SK-N-SH (cell line): Measurements from ENCODE around the gene ARHGAP10. TPM values are rescaled to one million over a fixed set of nuclear protein-coding genes. Genes with fewer than 3 reads are reported as not detected.

Experiments used
- CTCF ChIA-PET: fragments of 300-600, 350-600 bp; formaldehyde crosslinking; extraction: SDS; loops from one replicate; lab custom pipeline; 2021; lab: Yijun Ruan, JAX
- POLR2A ChIA-PET: fragments of 350-600 bp; sonication (Branson Sonifier 250); formaldehyde crosslinking; extraction: SDS; loops from one replicate; lab custom pipeline; 2020; ENCODE audit warnings: antibody characterized with exemption, inconsistent platforms; lab: Yijun Ruan, JAX
- DNase-seq: peaks from one replicate; pipeline ENCODE4 v3.0.0; 2012
- H2AFZ ChIP-seq: fragments of 200-600 bp; sonication (generic); 2 replicates; pipeline ENCODE4 v1.8.1; 2016; ENCODE audit warnings: antibody characterized with exemption, mild to moderate bottlenecking, low read depth
- H3F3A ChIP-seq: fragments of 200-600 bp; sonication (generic); replicated peaks from 2 replicates; pipeline ENCODE3; 2016; ENCODE audit warnings: antibody characterized with exemption, mild to moderate bottlenecking; ENCODE audit not compliant: insufficient read depth
- H3K27ac ChIP-seq, 2 experiments: fragments of 200-500 bp in 1 of 2; fragments of 200-600 bp in 1 of 2; sonication (Bioruptor generic) in 1 of 2; sonication (generic), shearing (Covaris generic) in 1 of 2; 2 replicates each; pipeline versions ENCODE4 v1.5.1 to v1.6.1; 2014 to 2016; ENCODE audit warnings: low read depth in 2 of 2, inconsistent platforms in 1 of 2, low read length in 1 of 2, mild to moderate bottlenecking in 1 of 2, mixed read lengths in 1 of 2
- H3K27me3 ChIP-seq: fragments of 200-600 bp; sonication (generic), shearing (Covaris generic); 2 replicates; pipeline ENCODE4 v1.6.1; 2016; ENCODE audit warnings: mixed run types; ENCODE audit not compliant: insufficient read depth
- H3K36me3 ChIP-seq, 2 experiments: fragments of 200-500 bp in 1 of 2; fragments of 200-600 bp in 1 of 2; sonication (Bioruptor generic) in 1 of 2; sonication (generic) in 1 of 2; replicated peaks in 1 of 2; 2 replicates each; pipeline versions ENCODE3 to v1.5.1; 2014 to 2016; ENCODE audit warnings: low read length in 1 of 2, mild to moderate bottlenecking in 1 of 2; ENCODE audit not compliant: insufficient read depth in 2 of 2, control insufficient read depth in 1 of 2
- H3K4me1 ChIP-seq, 2 experiments: fragments of 200-500 bp in 1 of 2; fragments of 200-600 bp in 1 of 2; sonication (Bioruptor generic) in 1 of 2; sonication (generic), shearing (Covaris generic) in 1 of 2; 2 replicates each; pipeline versions ENCODE4 v1.5.1 to v1.6.1; 2014 to 2016; ENCODE audit warnings: low read depth in 1 of 2, low read length in 1 of 2, mixed run types in 1 of 2; ENCODE audit not compliant: insufficient read depth in 2 of 2, control insufficient read depth in 1 of 2
- H3K4me2 ChIP-seq: fragments of 200-600 bp; sonication (generic), shearing (Covaris generic); 2 replicates; pipeline ENCODE4 v1.6.1; 2017; ENCODE audit warnings: mixed run types
- H3K4me3 ChIP-seq, 2 experiments: fragments of 200-500 bp in 1 of 2; fragments of 200-600 bp in 1 of 2; sonication (Bioruptor generic) in 1 of 2; sonication (generic), shearing (Covaris generic) in 1 of 2; 2 replicates each; pipeline versions ENCODE4 v1.5.1 to v1.8.1; 2014 to 2016; ENCODE audit warnings: low read depth in 2 of 2, inconsistent platforms in 1 of 2, low read length in 1 of 2, mild to moderate bottlenecking in 1 of 2, mixed read lengths in 1 of 2, moderate library complexity in 1 of 2
- H3K79me2 ChIP-seq: fragments of 200-600 bp; sonication (generic); 2 replicates; pipeline ENCODE4 v1.8.1; 2017; ENCODE audit warnings: mild to moderate bottlenecking; ENCODE audit not compliant: insufficient read depth
- H3K9ac ChIP-seq: fragments of 200-600 bp; sonication (generic); 2 replicates; pipeline ENCODE4 v1.6.1; 2017; ENCODE audit warnings: mixed run types
- H3K9me2 ChIP-seq: fragments of 200-600 bp; sonication (generic); 2 replicates; pipeline ENCODE4 v1.6.1; 2017; ENCODE audit warnings: mixed run types
- H3K9me3 ChIP-seq: fragments of 200-600 bp; sonication (generic); 2 replicates; pipeline ENCODE4 v1.6.1; 2017; ENCODE audit warnings: mixed run types, mild to moderate bottlenecking, moderate library complexity
- H4K20me1 ChIP-seq: fragments of 200-600 bp; sonication (generic); 2 replicates; pipeline ENCODE4 v1.6.1; 2017; ENCODE audit warnings: mild to moderate bottlenecking, mixed run types; ENCODE audit not compliant: insufficient read depth
- EP300 ChIP-seq, 2 experiments: IDR thresholded peaks; 2 replicates each; pipeline versions ENCODE4 v1.4.0 to v1.6.1; 2012; ENCODE audit warnings: borderline replicate concordance in 1 of 2, low read depth in 1 of 2, low read length in 1 of 2
- GABPA ChIP-seq: IDR thresholded peaks from 2 replicates; pipeline ENCODE4 v1.4.0; 2012; ENCODE audit warnings: low read depth, mild to moderate bottlenecking
- GATA2 ChIP-seq: sonication (generic); formaldehyde crosslinking; IDR thresholded peaks from 2 replicates; pipeline ENCODE4 v1.5.0; 2020; ENCODE audit warnings: mild to moderate bottlenecking, missing genetic modification reagents
- JUND ChIP-seq: IDR thresholded peaks from 2 replicates; pipeline ENCODE4 v1.4.0; 2012
- NFIC ChIP-seq: IDR thresholded peaks from 2 replicates; pipeline ENCODE4 v1.4.0; 2012; ENCODE audit warnings: borderline replicate concordance
- NRF1 ChIP-seq: IDR thresholded peaks from 2 replicates; pipeline ENCODE4 v1.6.1; 2012; ENCODE audit warnings: low read depth, mild to moderate bottlenecking, low read length
- POLR2AphosphoS5 ChIP-seq: IDR thresholded peaks from 2 replicates; pipeline ENCODE4 v1.6.1; 2012; ENCODE audit warnings: low read depth, low read length
- RAD21 ChIP-seq: IDR thresholded peaks from 2 replicates; pipeline ENCODE4 v1.6.1; 2012; ENCODE audit warnings: mild to moderate bottlenecking, low read length
- RCOR1 ChIP-seq: fragments of 150-350 bp; IDR thresholded peaks from 2 replicates; pipeline ENCODE4 v1.6.1; 2017; ENCODE audit warnings: antibody characterized with exemption, low read length
- SIN3A ChIP-seq: IDR thresholded peaks from 2 replicates; pipeline ENCODE4 v1.6.1; 2012; ENCODE audit warnings: low read depth, mild to moderate bottlenecking, low read length, moderate library complexity, borderline replicate concordance
- SMC3 ChIP-seq: IDR thresholded peaks from 2 replicates; pipeline ENCODE4 v1.6.1; 2012; ENCODE audit warnings: low read depth, low read length, improper control_type of control experiment
- TAF1 ChIP-seq: IDR thresholded peaks from 2 replicates; pipeline ENCODE4 v1.6.1; 2012; ENCODE audit warnings: low read depth, mild to moderate bottlenecking, low read length, moderate library complexity, borderline replicate concordance
- TCF12 ChIP-seq: IDR thresholded peaks from 2 replicates; pipeline ENCODE4 v1.4.0; 2012
- WGBS: methylation state at CpG from one replicate; pipeline ENCODE4 v1.1.6; 2017; ENCODE audit warnings: low lambda C conversion rate; 5-methylcytosine and 5-hydroxymethylcytosine counted together
- polyA plus RNA-seq, 3 experiments: library from polyadenylated mRNA; depleted of rRNA; stranded (reverse); fragments of >200 nt; gene quantifications; 2 replicates each; pipeline ENCODE4 v1.2.3, GENCODE V29; 2012
- TF ChIP-seq, protein P1 (sequence below): fragments of 150-350 bp; IDR thresholded peaks from 2 replicates; pipeline ENCODE4 v1.6.1; 2017; ENCODE audit warnings: antibody characterized with exemption, low read length, low read depth, borderline replicate concordance
- TF ChIP-seq, protein P2 (sequence below): fragments of 200-600 bp; sonication (generic); IDR thresholded peaks from 2 replicates; pipeline ENCODE4 v1.6.1; 2017; ENCODE audit warnings: antibody characterized with exemption, mild to moderate bottlenecking, moderate library complexity
- TF ChIP-seq, protein P3 (sequence below): fragments of 150-350 bp; IDR thresholded peaks from 2 replicates; pipeline ENCODE4 v1.6.1; 2016; ENCODE audit warnings: mild to moderate bottlenecking, low read depth, low read length

ARHGAP10 gene
- polyA plus RNA-seq, 1 of the 3 experiments (the other 2 are of a cell fraction), result 15.1 TPM

DNA sequence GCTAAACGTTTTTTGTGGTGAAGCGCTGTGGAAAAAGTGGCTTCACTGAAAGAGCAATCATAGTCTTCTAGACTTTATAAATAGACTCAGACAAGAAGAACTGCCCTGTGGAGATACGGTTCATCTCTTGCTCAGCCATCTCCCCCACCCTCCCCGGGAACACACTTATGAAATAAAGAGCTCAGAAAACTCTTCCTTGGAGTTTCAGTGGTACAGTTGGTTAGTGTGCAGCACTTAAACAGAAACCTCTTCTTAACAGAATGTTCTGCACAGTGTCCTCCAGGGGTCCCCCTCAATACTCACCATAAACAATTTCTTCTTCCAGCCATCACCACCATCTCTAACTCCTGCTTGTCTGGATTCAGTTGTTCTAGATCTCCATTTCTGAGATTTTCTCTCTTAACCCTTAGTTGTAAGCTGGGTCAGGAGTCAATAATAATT, 313.0 kb downstream of the ARHGAP10 start:
- H3K4me1 ChIP-seq, result peaks cover 0 to 2% of the 10 kb centered on the region in 2 experiments; a peak in 1 of 4 replicates
- no peaks in the 10 kb centered on the region for H4K20me1 ChIP-seq
- H3K36me3 ChIP-seq, result peaks cover 5 to 11% of the 10 kb centered on the region in 2 experiments
- no peak overlapping the region for H2AFZ ChIP-seq
- WGBS, result 82% methylated on average over 4 of the region's 4 CpGs
- H3F3A ChIP-seq, result no peaks in the 10 kb centered on the region
- no peaks in the 10 kb centered on the region for H3K9me2 ChIP-seq
- no peak overlapping the region for H3K4me3 ChIP-seq
- no peak overlapping the region for H3K4me2 ChIP-seq
- H3K9me3 ChIP-seq, result no peaks in the 10 kb centered on the region
- H3K79me2 ChIP-seq, result no peaks in the 10 kb centered on the region
- no peaks in the 10 kb centered on the region for H3K27me3 ChIP-seq
- DNase-seq, result peak; percentile 21
- ChIA-PET POLR2A (no interaction called here), CTCF (interaction anchor here (1.0 to 2.6 kb wide), 5 partner anchors 9 to 108 kb away, joined by 3 to 13 read pairs (median 3); no protein-coding TSS in a partner anchor)
- H3K27ac ChIP-seq, result no peak overlapping the region
- TF ChIP-seq JUND (no peak), GATA2 (CRISPR knock-in tag) (no peak), TAF1 (no peak), NRF1 (no peak), SIN3A (no peak), GABPA (no peak), EP300 (IDR thresholded peaks at IDR 0.05; ENCODE audit: borderline replicate concordance in 1 of 2, low read depth in 1 of 2, low read length in 1 of 2) (no peak), NFIC (no peak), TCF12 (no peak), SMC3 (0 out of 2 replicates have a peak, but pooled peaks have one; percentile 12), RAD21 (peak; percentile 44), POLR2AphosphoS5 (no peak), RCOR1 (no peak)
- TF ChIP-seq, protein P1, sequence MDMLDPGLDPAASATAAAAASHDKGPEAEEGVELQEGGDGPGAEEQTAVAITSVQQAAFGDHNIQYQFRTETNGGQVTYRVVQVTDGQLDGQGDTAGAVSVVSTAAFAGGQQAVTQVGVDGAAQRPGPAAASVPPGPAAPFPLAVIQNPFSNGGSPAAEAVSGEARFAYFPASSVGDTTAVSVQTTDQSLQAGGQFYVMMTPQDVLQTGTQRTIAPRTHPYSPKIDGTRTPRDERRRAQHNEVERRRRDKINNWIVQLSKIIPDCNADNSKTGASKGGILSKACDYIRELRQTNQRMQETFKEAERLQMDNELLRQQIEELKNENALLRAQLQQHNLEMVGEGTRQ, result no peak
- TF ChIP-seq, protein P2, sequence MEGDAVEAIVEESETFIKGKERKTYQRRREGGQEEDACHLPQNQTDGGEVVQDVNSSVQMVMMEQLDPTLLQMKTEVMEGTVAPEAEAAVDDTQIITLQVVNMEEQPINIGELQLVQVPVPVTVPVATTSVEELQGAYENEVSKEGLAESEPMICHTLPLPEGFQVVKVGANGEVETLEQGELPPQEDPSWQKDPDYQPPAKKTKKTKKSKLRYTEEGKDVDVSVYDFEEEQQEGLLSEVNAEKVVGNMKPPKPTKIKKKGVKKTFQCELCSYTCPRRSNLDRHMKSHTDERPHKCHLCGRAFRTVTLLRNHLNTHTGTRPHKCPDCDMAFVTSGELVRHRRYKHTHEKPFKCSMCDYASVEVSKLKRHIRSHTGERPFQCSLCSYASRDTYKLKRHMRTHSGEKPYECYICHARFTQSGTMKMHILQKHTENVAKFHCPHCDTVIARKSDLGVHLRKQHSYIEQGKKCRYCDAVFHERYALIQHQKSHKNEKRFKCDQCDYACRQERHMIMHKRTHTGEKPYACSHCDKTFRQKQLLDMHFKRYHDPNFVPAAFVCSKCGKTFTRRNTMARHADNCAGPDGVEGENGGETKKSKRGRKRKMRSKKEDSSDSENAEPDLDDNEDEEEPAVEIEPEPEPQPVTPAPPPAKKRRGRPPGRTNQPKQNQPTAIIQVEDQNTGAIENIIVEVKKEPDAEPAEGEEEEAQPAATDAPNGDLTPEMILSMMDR, result 0 out of 2 replicates have a peak, but pooled peaks have one; percentile 14
- TF ChIP-seq, protein P3, sequence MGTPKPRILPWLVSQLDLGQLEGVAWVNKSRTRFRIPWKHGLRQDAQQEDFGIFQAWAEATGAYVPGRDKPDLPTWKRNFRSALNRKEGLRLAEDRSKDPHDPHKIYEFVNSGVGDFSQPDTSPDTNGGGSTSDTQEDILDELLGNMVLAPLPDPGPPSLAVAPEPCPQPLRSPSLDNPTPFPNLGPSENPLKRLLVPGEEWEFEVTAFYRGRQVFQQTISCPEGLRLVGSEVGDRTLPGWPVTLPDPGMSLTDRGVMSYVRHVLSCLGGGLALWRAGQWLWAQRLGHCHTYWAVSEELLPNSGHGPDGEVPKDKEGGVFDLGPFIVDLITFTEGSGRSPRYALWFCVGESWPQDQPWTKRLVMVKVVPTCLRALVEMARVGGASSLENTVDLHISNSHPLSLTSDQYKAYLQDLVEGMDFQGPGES, result no peak
- no peak overlapping the region for H3K9ac ChIP-seq
